SK-N-SH treated with all-trans-retinoic acid at 6 μM for 48 hours (cell line): Measurements from ENCODE around the gene TMC3.

ENCODE experiments used
- ATAC-seq: fragments of 200-7000 bp; cut with Tn5 transposase; 3 replicates; pipeline ENCODE4 v1.9.1; 2020; ENCODE audit warnings: mild to moderate bottlenecking, moderate library complexity
- BACH2 ChIP-seq: fragments of 250-450 bp; sonication (Bioruptor Pico); IDR thresholded peaks from 2 replicates; pipeline ENCODE4 v1.9.0; 2021; ENCODE audit warnings: mild to moderate bottlenecking, borderline replicate concordance
- CSDC2 ChIP-seq: fragments of 250-450 bp; sonication (Bioruptor Pico); IDR thresholded peaks from 2 replicates; pipeline ENCODE4 v1.5.0; 2020; ENCODE audit warnings: mild to moderate bottlenecking, moderate library complexity
- CSRNP3 ChIP-seq: fragments of 250-450 bp; sonication (Bioruptor Pico); IDR thresholded peaks from 2 replicates; pipeline ENCODE4 v1.5.1; 2021; ENCODE audit warnings: mild to moderate bottlenecking, moderate library complexity
- ESRRG ChIP-seq: fragments of 250-450 bp; sonication (Bioruptor Pico); IDR thresholded peaks from 2 replicates; pipeline ENCODE4 v1.6.1; 2021; ENCODE audit warnings: mild to moderate bottlenecking
- GLIS3 ChIP-seq: fragments of 250-450 bp; sonication (Bioruptor Pico); IDR thresholded peaks from 2 replicates; pipeline ENCODE4 v1.5.0; 2020; ENCODE audit warnings: mild to moderate bottlenecking, moderate library complexity
- ISL1 ChIP-seq: fragments of 250-450 bp; sonication (Bioruptor Pico); IDR thresholded peaks from 2 replicates; pipeline ENCODE4 v2.1.2; 2022; ENCODE audit warnings: mild to moderate bottlenecking, moderate library complexity
- POU6F1 ChIP-seq: fragments of 250-450 bp; sonication (Bioruptor Pico); IDR thresholded peaks from 2 replicates; pipeline ENCODE4 v1.8.0; 2021; ENCODE audit warnings: low read depth, mild to moderate bottlenecking, moderate library complexity, borderline replicate concordance
- PPARA ChIP-seq: fragments of 250-450 bp; sonication (Bioruptor Pico); IDR thresholded peaks from 2 replicates; pipeline ENCODE4 v1.5.0; 2020; ENCODE audit warnings: mild to moderate bottlenecking, borderline replicate concordance
- RARB ChIP-seq: fragments of 250-450 bp; sonication (Bioruptor Pico); IDR thresholded peaks from 2 replicates; pipeline ENCODE4 v1.8.0; 2021; ENCODE audit warnings: mild to moderate bottlenecking, moderate library complexity
- SNAI2 ChIP-seq: fragments of 250-450 bp; sonication (Bioruptor Pico); IDR thresholded peaks from 2 replicates; pipeline ENCODE4 v1.5.0; 2020; ENCODE audit warnings: mild to moderate bottlenecking, moderate library complexity
- TSHZ2 ChIP-seq: fragments of 250-450 bp; sonication (Bioruptor Pico); IDR thresholded peaks from 2 replicates; pipeline ENCODE4 v1.5.0; 2020; ENCODE audit warnings: mild to moderate bottlenecking, moderate library complexity
- ZC3H10 ChIP-seq: fragments of 250-450 bp; sonication (Bioruptor Pico); IDR thresholded peaks from 2 replicates; pipeline ENCODE4 v1.5.1; 2021; ENCODE audit warnings: mild to moderate bottlenecking, moderate library complexity
- ZFP3 ChIP-seq: fragments of 250-450 bp; sonication (Bioruptor Pico); IDR thresholded peaks from 2 replicates; pipeline ENCODE4 v1.5.0; 2020; ENCODE audit warnings: mild to moderate bottlenecking, moderate library complexity
- ZFP30 ChIP-seq: fragments of 450-650 bp; formaldehyde crosslinking; IDR thresholded peaks from 2 replicates; pipeline ENCODE4 v1.5.0; 2022; ENCODE audit warnings: mild to moderate bottlenecking, moderate library complexity
- ZNF565 ChIP-seq: fragments of 450-650 bp; formaldehyde crosslinking; conservative IDR thresholded peaks from 2 replicates; pipeline ENCODE4 v1.5.0; 2020; ENCODE audit warnings: low read depth, mild to moderate bottlenecking, moderate library complexity
- ZNF70 ChIP-seq: fragments of 450-650 bp; formaldehyde crosslinking; IDR thresholded peaks from 2 replicates; pipeline ENCODE4 v1.5.0; 2020; ENCODE audit warnings: mild to moderate bottlenecking, moderate library complexity
- ZNF8 ChIP-seq: fragments of 450-650 bp; formaldehyde crosslinking; IDR thresholded peaks from 2 replicates; pipeline ENCODE4 v1.5.0; 2020; ENCODE audit warnings: mild to moderate bottlenecking, moderate library complexity

TMC3 gene

GRCh38 chr15:81363718-81364500 lies 10.1 kb downstream of the TMC3 start:
- ATAC-seq = no peak
- TF ChIP-seq TSHZ2 (CRISPR knock-in tag) (no peak), ESRRG (no peak), ZC3H10 (CRISPR knock-in tag) (no peak), SNAI2 (CRISPR knock-in tag) (no peak), ZNF8 (CRISPR knock-in tag) (no peak)

- no peak for ATAC-seq
- TF ChIP-seq POU6F1 (no peak), GLIS3 (CRISPR knock-in tag) (no peak), ZNF8 (CRISPR knock-in tag) (no peak), ISL1 (CRISPR knock-in tag) (no peak), ESRRG (no peak), RARB (CRISPR knock-in tag) (no peak), ZFP30 (CRISPR knock-in tag) (no peak), TSHZ2 (CRISPR knock-in tag) (no peak), BACH2 (CRISPR knock-in tag) (no peak), PPARA (CRISPR knock-in tag) (no peak), CSRNP3 (CRISPR knock-in tag) (no peak)
Measured at GRCh38 chr15:81363276-81363675, 10.7 kb downstream of the TMC3 start.

- no peak for TF ChIP-seq TSHZ2 (CRISPR knock-in tag)
- TF ChIP-seq PPARA (CRISPR knock-in tag) = no peak
- TF ChIP-seq CSDC2 (CRISPR knock-in tag) = no peak
- no peak for TF ChIP-seq SNAI2 (CRISPR knock-in tag)
- no peak for TF ChIP-seq ZNF565 (CRISPR knock-in tag)
- no peak for TF ChIP-seq ZNF70
- TF ChIP-seq BACH2 (CRISPR knock-in tag) = no peak
- no peak for TF ChIP-seq ZFP3 (CRISPR knock-in tag)
- no peak for TF ChIP-seq ISL1 (CRISPR knock-in tag)
- no peak for TF ChIP-seq ZFP30 (CRISPR knock-in tag)
- ATAC-seq = no peak
Measured at GRCh38 chr15:81362790-81363189, 11.2 kb downstream of the TMC3 start.
